IMR-90 (cell line): ENCODE results near the gene ERMP1. TPM values are rescaled to one million over a fixed set of nuclear protein-coding genes. Genes with fewer than 3 reads are reported as not detected.

Experiments
- ATAC-seq: fragments of 200-7000 bp; cut with Tn5 transposase; 2 replicates; pipeline ENCODE4 v1.9.1; 2020; ENCODE audit warnings: low read depth, mild to moderate bottlenecking, moderate library complexity
- BruUV-seq: library from RNA; stranded (reverse); fragments of 400-500 nt; replicated peaks from 2 replicates; lab custom pipeline; 2021; lab: Mats Ljungman, UMichigan
- CTCF ChIA-PET: fragments of 300-600 bp; formaldehyde crosslinking; extraction: SDS; loops from one replicate; lab custom pipeline; 2021; ENCODE audit warnings: antibody characterized with exemption; lab: Yijun Ruan, JAX
- POLR2A ChIA-PET: fragments of 300-600 bp; sonication (Branson Sonifier 250); formaldehyde crosslinking; loops from one replicate; lab custom pipeline; 2022; ENCODE audit warnings: antibody characterized with exemption; ENCODE audit not compliant: unreplicated experiment; lab: Charles Lee
- DNase-seq: peaks from one replicate; pipeline ENCODE4 v3.0.0; 2013
- H2AFZ ChIP-seq: replicated peaks from 2 replicates; pipeline ENCODE3; 2013; ENCODE audit warnings: low read length, mild to moderate bottlenecking; ENCODE audit not compliant: poor library complexity
- H2AK5ac ChIP-seq: 2 replicates; pipeline ENCODE4 v1.6.1; 2013; ENCODE audit warnings: low read depth, low read length, inconsistent platforms
- H2AK9ac ChIP-seq: replicated peaks from 2 replicates; pipeline ENCODE3; 2013; ENCODE audit warnings: mild to moderate bottlenecking, low read depth, low read length, moderate library complexity; ENCODE audit not compliant: poor library complexity
- H2BK120ac ChIP-seq: 2 replicates; pipeline ENCODE4 v1.6.1; 2013; ENCODE audit warnings: low read depth, low read length, inconsistent platforms
- H2BK15ac ChIP-seq: 3 replicates; pipeline ENCODE4 v1.6.1; 2013; ENCODE audit warnings: low read depth, low read length, inconsistent platforms
- H2BK20ac ChIP-seq: 2 replicates; pipeline ENCODE4 v1.6.1; 2013; ENCODE audit warnings: low read depth, mild to moderate bottlenecking, inconsistent platforms, low read length, moderate library complexity
- H2BK5ac ChIP-seq: 2 replicates; pipeline ENCODE4 v1.6.1; 2013; ENCODE audit warnings: mild to moderate bottlenecking, low read depth, low read length, inconsistent platforms; ENCODE audit not compliant: poor library complexity, severe bottlenecking
- H3K14ac ChIP-seq: replicated peaks from 2 replicates; pipeline ENCODE4 v1.6.1; 2013; ENCODE audit warnings: low read depth, low read length, inconsistent platforms
- H3K18ac ChIP-seq: 2 replicates; pipeline ENCODE4 v1.6.1; 2013; ENCODE audit warnings: low read depth, low read length, control low read depth
- H3K23ac ChIP-seq: 2 replicates; pipeline ENCODE4 v1.6.1; 2013; ENCODE audit warnings: low read depth, low read length, inconsistent platforms
- H3K27ac ChIP-seq: 2 replicates; pipeline ENCODE4 v1.5.1; 2013; ENCODE audit warnings: mild to moderate bottlenecking, control low read depth, low read length; ENCODE audit not compliant: insufficient read depth
- H3K27me3 ChIP-seq: 2 replicates; pipeline ENCODE4 v1.6.1; 2013; ENCODE audit warnings: low read length; ENCODE audit not compliant: control insufficient read depth, insufficient read depth
- H3K36me3 ChIP-seq: 2 replicates; pipeline ENCODE4 v1.6.1; 2013; ENCODE audit warnings: low read length, mixed read lengths; ENCODE audit not compliant: control insufficient read depth, insufficient read depth
- H3K4ac ChIP-seq: 2 replicates; pipeline ENCODE4 v1.6.1; 2013; ENCODE audit warnings: low read depth, low read length, inconsistent platforms
- H3K4me1 ChIP-seq: 2 replicates; pipeline ENCODE4 v1.6.1; 2013; ENCODE audit warnings: low read length, mixed read lengths; ENCODE audit not compliant: control insufficient read depth, insufficient read depth
- H3K4me2 ChIP-seq: 2 replicates; pipeline ENCODE4 v1.6.1; 2013; ENCODE audit warnings: low read depth, mild to moderate bottlenecking, control low read depth, low read length, moderate library complexity
- H3K4me3 ChIP-seq: 2 replicates; pipeline ENCODE4 v1.5.1; 2013; ENCODE audit warnings: low read depth, mild to moderate bottlenecking, control low read depth, low read length, moderate library complexity; ENCODE audit not compliant: insufficient read depth
- H3K56ac ChIP-seq: 2 replicates; pipeline ENCODE4 v1.6.1; 2013; ENCODE audit warnings: low read length, inconsistent platforms; ENCODE audit not compliant: insufficient read depth; ENCODE audit errors: extremely low read depth
- H3K79me1 ChIP-seq, 2 experiments: 2 replicates each; pipeline ENCODE4 v1.6.1; 2013; ENCODE audit warnings: low read length in 2 of 2, inconsistent platforms in 1 of 2, low read depth in 1 of 2
- H3K9ac ChIP-seq: 2 replicates; pipeline ENCODE4 v1.6.1; 2013; ENCODE audit warnings: low read depth, low read length, control low read depth
- H3K9me1 ChIP-seq: 2 replicates; pipeline ENCODE4 v1.6.1; 2013; ENCODE audit warnings: low read length, inconsistent platforms; ENCODE audit not compliant: insufficient read depth
- H3K9me3 ChIP-seq: 2 replicates; pipeline ENCODE4 v1.6.1; 2013; ENCODE audit warnings: low read length; ENCODE audit not compliant: control insufficient read depth, insufficient read depth
- H4K20me1 ChIP-seq: 2 replicates; pipeline ENCODE4 v1.6.1; 2013; ENCODE audit warnings: low read length, inconsistent platforms; ENCODE audit not compliant: insufficient read depth
- H4K5ac ChIP-seq: 2 replicates; pipeline ENCODE4 v1.6.1; 2013; ENCODE audit warnings: mild to moderate bottlenecking, low read depth, low read length, control low read depth
- H4K8ac ChIP-seq, 2 experiments: 2 replicates each; pipeline ENCODE4 v1.6.1; 2013; ENCODE audit warnings: low read depth in 2 of 2, low read length in 2 of 2, control low read depth in 1 of 2, inconsistent platforms in 1 of 2
- H4K91ac ChIP-seq: 2 replicates; pipeline ENCODE4 v1.6.1; 2013; ENCODE audit warnings: low read depth, low read length, inconsistent platforms; ENCODE audit not compliant: insufficient read depth
- BHLHE40 ChIP-seq: fragments of 150-350 bp; IDR thresholded peaks from 2 replicates; pipeline ENCODE4 v1.6.1; 2016; ENCODE audit warnings: mild to moderate bottlenecking, low read depth, low read length
- CEBPB ChIP-seq: IDR thresholded peaks from 2 replicates; pipeline ENCODE4 v1.6.1; 2012; ENCODE audit warnings: low read depth, low read length, improper control_type of control experiment
- ELK1 ChIP-seq: fragments of 150-350 bp; IDR thresholded peaks from 2 replicates; pipeline ENCODE4 v1.6.1; 2016; ENCODE audit warnings: low read depth, mild to moderate bottlenecking, low read length, moderate library complexity, borderline replicate concordance
- FOS ChIP-seq: fragments of 150-350 bp; IDR thresholded peaks from 2 replicates; pipeline ENCODE4 v1.6.1; 2016; ENCODE audit warnings: low read depth, low read length
- MAFK ChIP-seq: IDR thresholded peaks from 2 replicates; pipeline ENCODE4 v1.6.1; 2012; ENCODE audit warnings: low read depth, low read length, improper control_type of control experiment
- MAZ ChIP-seq: IDR thresholded peaks from 2 replicates; pipeline ENCODE4 v1.6.1; 2012; ENCODE audit warnings: low read depth, mild to moderate bottlenecking, low read length, improper control_type of control experiment, moderate library complexity, borderline replicate concordance
- MXI1 ChIP-seq: IDR thresholded peaks from 2 replicates; pipeline ENCODE4 v1.6.1; 2012; ENCODE audit warnings: low read depth, mild to moderate bottlenecking, low read length, moderate library complexity, borderline replicate concordance
- NFE2L2 ChIP-seq: fragments of 150-350 bp; IDR thresholded peaks from 2 replicates; pipeline ENCODE4 v1.6.1; 2016; ENCODE audit warnings: low read depth, mild to moderate bottlenecking, low read length
- POLR2A ChIP-seq: IDR thresholded peaks from 2 replicates; pipeline ENCODE4 v1.6.1; 2012; ENCODE audit warnings: mild to moderate bottlenecking, low read depth, low read length
- RAD21 ChIP-seq: IDR thresholded peaks from 2 replicates; pipeline ENCODE4 v1.6.1; 2012; ENCODE audit warnings: low read length, improper control_type of control experiment
- RCOR1 ChIP-seq: IDR thresholded peaks from 2 replicates; pipeline ENCODE4 v1.6.1; 2012; ENCODE audit warnings: mild to moderate bottlenecking, low read length, improper control_type of control experiment; ENCODE audit not compliant: insufficient replicate concordance
- RFX5 ChIP-seq: IDR thresholded peaks from 2 replicates; pipeline ENCODE4 v1.8.0; 2012; ENCODE audit warnings: low read depth, mild to moderate bottlenecking, low read length, moderate library complexity
- WGBS, 2 experiments: methylation state at CpG; one replicate each; pipeline versions ENCODE4 v1.1.5 to v1.1.7; 2013; ENCODE audit warnings: missing lambda C conversion rate in 2 of 2; ENCODE audit not compliant: insufficient read length in 1 of 2; ENCODE audit errors: extremely low coverage in 2 of 2; 5-methylcytosine and 5-hydroxymethylcytosine counted together
- dilution Hi-C: fragments of 300-500 bp; cut with HindIII; formaldehyde crosslinking; loops from one replicate; pipeline ENCODE4 v1.14.3; 2018; ENCODE audit warnings: low sequenced_read_pairs; ENCODE audit not compliant: unreplicated experiment
- in situ Hi-C: fragments of 300-500 bp; cut with MboI; formaldehyde crosslinking; loops from 3 replicates; pipeline ENCODE4 v1.14.3; 2019; ENCODE audit warnings: low sequenced_read_pairs, inconsistent platforms, mixed read lengths
- intact Hi-C: fragments of 100-400 bp; cut with micrococcal nuclease; formaldehyde crosslinking; loops from 2 replicates; pipeline ENCODE4 v1.10.0; 2022
- polyA plus RNA-seq, 3 experiments: library from polyadenylated mRNA; depleted of rRNA; stranded (reverse); fragments of >200 nt; gene quantifications; 2 replicates each; pipeline ENCODE4 v1.2.3, GENCODE V29; 2012; ENCODE audit warnings: low replicate concordance in 1 of 3
- total RNA-seq: library from RNA; depleted of rRNA; stranded (reverse); fragments of >200 nt; gene quantifications from 2 replicates; pipeline ENCODE4 v1.2.3, GENCODE V29; 2012
- TF ChIP-seq, protein P1 (sequence below): conservative IDR thresholded peaks from 2 replicates; pipeline ENCODE4 v1.5.1; 2012; ENCODE audit warnings: mild to moderate bottlenecking, low read depth, low read length, improper control_type of control experiment

ERMP1 gene
- total and polyA plus RNA-seq, 2 of the 4 experiments (the other 2 are of a cell fraction), result 2.2 to 4.7 TPM

GRCh38 chr9:5848372-5848882, 15.5 kb upstream of the ERMP1 start:
- Histone ChIP-seq H2AK9ac (no peak overlapping the region), H2BK120ac (no peak overlapping the region), H3K4me2 (no peak overlapping the region), H3K9ac (no peak overlapping the region), H3K4me1 (peaks cover 10% of the 10 kb centered on the region), H2AK5ac (no peak overlapping the region), H3K4ac (no peak overlapping the region), H3K9me1 (0 out of 2 replicates have a peak, but pooled peaks cover 8% of the 10 kb centered on the region), H4K91ac (no peak overlapping the region), H2BK15ac (no peak overlapping the region), H3K27ac (no peak overlapping the region), H3K18ac (no peak overlapping the region), H3K4me3 (no peak overlapping the region), H3K79me1 (no peaks in the 10 kb centered on the region), H2BK5ac (no peak overlapping the region), H3K36me3 (no peaks in the 10 kb centered on the region), H3K14ac (no peak overlapping the region), H4K5ac (no peak overlapping the region), H3K27me3 (peaks cover 13% of the 10 kb centered on the region), H4K8ac (no peak overlapping the region), H2BK20ac (no peak overlapping the region), H4K20me1 (peaks cover 14% of the 10 kb centered on the region; the same call in 1 of the 2 replicates), H2AFZ (no peak overlapping the region), H3K9me3 (no peaks in the 10 kb centered on the region), H3K56ac (no peak overlapping the region), H3K23ac (no peak overlapping the region)
- dilution Hi-C loops (no loop called here), intact Hi-C loops (no loop called here), in situ Hi-C loops (no loop called here)
- ATAC-seq (no peak), DNase-seq (no peak)
- no TSS peak for BruUV-seq
- TF ChIP-seq BHLHE40 (no peak), RCOR1 (no peak), ELK1 (no peak), RFX5 (no peak), MAZ (no peak), FOS (no peak), POLR2A (no peak), NFE2L2 (no peak), MAFK (no peak), RAD21 (no peak), MXI1 (no peak), CEBPB (no peak)
- TF ChIP-seq, protein P1, sequence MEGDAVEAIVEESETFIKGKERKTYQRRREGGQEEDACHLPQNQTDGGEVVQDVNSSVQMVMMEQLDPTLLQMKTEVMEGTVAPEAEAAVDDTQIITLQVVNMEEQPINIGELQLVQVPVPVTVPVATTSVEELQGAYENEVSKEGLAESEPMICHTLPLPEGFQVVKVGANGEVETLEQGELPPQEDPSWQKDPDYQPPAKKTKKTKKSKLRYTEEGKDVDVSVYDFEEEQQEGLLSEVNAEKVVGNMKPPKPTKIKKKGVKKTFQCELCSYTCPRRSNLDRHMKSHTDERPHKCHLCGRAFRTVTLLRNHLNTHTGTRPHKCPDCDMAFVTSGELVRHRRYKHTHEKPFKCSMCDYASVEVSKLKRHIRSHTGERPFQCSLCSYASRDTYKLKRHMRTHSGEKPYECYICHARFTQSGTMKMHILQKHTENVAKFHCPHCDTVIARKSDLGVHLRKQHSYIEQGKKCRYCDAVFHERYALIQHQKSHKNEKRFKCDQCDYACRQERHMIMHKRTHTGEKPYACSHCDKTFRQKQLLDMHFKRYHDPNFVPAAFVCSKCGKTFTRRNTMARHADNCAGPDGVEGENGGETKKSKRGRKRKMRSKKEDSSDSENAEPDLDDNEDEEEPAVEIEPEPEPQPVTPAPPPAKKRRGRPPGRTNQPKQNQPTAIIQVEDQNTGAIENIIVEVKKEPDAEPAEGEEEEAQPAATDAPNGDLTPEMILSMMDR, result no peak
- CTCF ChIA-PET, result no interaction called here
- no CpG with 5 or more reads among the region's 3 CpGs for WGBS, 2 experiments
- POLR2A ChIA-PET, result no interaction called here
